Measurements from ENCODE around the gene CEP104. TPM values are rescaled to one million over a fixed set of nuclear protein-coding genes. Genes with fewer than 3 reads are reported as not detected.

The CEP104 gene
- total and polyA plus RNA-seq, 9 of the 15 experiments (the other 6 are each of a cell fraction or from before 2014, with no cell fraction given) = 11.2 to 63.4 (median 42.6) TPM

GRCh38 chr1:3785456-3786157 lies 71.4 kb downstream of the CEP104 start (continued):
- peak; percentile 64 to 87 for TF ChIP-seq RAD21 (CRISPR knock-in tag; conservative IDR thresholded peaks at IDR 0.05 in 1 of 2, IDR thresholded peaks at IDR 0.05 in 1 of 2)
- no peak for TF ChIP-seq CHD7 (IDR thresholded peaks at IDR 0.05; ENCODE audit: low read depth, low read length)
- 0 out of 2 replicates have a peak, but pooled peaks have one; percentile 25 for TF ChIP-seq MYNN (IDR thresholded peaks at IDR 0.05)
- TF ChIP-seq MYNN (CRISPR knock-in tag; IDR thresholded peaks at IDR 0.05) = no peak
